GM19099 (cell line): Measurements from ENCODE around the gene PARD6B.

Experiments
- POLR2A ChIP-seq: IDR thresholded peaks from 3 replicates; pipeline ENCODE4 v1.6.1; 2011; ENCODE audit warnings: low read depth; ENCODE audit not compliant: insufficient read length; ENCODE audit errors: extremely low read depth

Gene PARD6B

DNA sequence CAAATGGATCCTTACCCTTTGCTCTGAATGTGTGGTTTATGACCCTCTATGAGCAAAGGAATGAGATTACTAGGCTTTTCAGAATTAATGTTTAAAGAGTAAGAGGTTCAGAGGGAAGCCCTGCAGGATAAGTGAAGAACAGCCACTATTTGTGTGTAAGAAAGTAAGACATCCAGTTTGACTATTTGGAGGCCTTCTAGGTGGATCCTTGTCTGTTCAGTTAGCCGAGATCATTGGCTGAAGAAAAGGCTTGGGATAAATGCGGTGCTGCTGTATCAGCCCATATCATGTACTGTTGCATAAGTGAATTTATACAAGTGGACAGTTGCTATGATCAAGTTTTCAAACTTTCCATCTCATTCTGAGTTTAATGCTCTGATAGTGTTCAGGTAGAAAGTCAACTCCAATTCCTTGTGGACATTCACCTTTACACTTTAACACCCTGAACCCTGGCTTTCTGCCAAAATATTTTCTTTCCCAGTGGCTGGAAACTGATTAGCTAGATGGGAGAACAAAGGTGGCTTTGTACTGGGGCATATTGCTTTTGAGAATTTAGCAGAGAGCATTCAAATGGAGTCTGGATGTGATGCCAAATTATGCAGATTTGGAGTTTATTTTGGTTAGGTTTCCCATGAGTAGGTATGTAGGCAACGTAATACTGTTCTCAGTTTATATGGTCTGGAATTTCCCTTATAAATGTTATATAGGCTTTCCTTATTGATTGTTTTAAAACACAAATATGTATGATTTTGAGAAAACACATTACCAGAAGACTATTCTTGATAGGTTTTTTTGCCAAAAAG lies 15.0 kb downstream of the PARD6B start:
- TF ChIP-seq POLR2A = no peak

DNA sequence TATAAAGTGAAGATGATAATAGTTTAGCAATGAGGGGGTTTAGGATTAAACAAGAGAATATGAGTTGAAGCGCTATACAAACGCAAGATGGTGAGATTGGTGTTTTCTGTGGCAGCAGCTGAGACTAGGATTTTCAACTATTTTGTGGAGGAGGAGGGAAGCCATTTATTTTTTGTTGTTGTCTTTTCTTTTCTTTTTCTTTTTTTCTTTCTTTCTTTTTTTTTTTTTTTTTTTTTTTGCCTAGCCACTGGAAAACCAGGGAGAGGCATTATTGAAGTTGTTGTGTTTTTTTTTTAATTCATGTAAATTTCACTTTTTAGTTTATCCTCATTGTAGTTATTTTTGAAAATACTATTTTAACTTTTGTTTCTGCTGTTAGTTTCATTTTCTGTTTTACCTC lies 15.9 kb downstream of the PARD6B start:
- no peak for TF ChIP-seq POLR2A

DNA sequence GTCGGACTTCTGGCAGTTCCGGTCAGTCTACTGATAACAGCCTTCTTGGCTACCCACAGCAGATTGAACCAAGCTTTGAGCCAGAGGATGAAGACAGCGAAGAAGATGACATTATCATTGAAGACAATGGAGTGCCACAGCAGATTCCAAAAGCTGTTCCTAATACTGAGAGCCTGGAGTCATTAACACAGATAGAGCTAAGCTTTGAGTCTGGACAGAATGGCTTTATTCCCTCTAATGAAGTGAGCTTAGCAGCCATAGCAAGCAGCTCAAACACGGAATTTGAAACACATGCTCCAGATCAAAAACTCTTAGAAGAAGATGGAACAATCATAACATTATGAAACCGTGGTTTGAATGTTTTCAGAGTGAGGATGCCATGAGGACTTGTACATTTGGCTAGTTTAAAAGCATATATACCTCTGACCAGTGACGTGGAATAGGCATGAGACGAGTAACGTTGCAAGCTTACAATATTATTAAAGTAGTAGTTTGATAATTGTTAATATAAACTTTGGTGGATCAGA lies 18.8 kb downstream of the PARD6B start:
- no peak for TF ChIP-seq POLR2A

DNA sequence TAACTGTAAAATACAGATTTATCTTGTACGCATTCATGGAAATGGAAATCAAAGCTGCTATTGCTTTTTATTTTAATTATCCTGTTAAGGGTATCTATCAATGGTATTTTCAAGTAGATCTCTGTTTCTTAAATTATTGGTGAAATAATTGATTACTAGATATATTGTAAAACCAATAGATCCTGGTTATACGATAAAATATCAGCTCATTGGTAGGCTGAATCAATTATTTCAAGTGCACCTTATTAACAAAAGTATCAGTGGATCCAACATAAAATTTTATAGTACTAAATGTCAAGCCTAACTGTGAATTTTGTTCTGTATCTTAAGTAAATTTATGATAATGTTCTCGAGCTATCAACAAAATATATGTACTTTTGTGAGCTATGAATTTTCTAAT lies 21.8 kb downstream of the PARD6B start:
- no peak for TF ChIP-seq POLR2A

DNA sequence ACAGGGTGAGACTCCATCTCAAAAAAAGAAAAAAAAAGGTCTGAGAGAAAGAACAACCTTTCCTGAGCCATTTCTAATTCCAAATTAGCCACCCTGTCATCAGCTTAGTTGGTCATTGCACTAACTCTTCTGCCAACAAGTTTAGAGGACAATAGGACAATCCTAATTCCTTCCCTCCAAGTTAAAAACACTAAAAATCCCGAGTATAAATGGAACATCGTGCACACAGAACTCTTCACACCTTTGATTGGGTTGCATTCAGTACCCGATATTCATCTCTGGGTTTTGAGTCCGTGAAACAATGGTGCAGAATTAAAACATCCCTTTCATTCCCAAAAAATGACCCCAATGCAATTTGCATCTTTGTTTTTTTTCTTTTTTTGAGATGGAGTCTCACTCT lies 23.0 kb downstream of the PARD6B start:
- TF ChIP-seq POLR2A = no peak

DNA sequence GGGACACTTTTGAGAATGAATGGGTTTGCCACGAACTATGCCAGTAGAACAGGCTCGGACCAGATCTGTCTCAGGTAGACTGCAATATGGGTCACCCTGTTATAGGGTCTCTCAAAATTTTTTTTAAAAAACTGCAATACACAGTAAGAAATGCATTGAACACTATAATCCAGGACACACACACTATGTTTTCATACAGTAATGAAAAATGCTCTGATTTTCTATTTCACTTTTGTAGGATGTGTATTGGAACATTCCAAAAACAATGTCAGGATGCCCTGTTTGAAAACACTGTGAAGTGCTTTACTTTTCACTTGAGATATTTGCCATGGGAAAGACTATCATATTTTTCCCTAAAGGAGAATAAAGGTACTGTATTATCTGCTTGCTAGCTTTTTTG lies 25.1 kb downstream of the PARD6B start:
- TF ChIP-seq POLR2A = no peak

DNA sequence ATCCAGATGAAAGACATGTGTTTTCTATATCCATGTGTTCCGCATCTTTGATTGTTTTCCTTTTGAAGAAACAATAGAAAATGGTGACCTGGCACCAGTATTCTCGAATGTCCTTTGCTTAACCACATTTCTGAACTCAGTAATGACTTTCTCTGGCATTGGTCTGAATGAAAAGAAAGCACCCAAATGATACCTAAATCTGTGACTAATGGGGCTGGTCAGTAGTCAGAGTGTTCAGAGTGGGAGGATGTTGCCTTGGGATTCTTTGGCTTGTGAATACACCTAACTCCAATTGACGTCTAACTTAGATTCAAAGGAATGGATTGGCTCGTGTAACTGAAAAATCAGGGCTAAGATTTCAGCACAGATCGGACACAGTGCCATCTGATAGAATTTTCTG lies 27.1 kb downstream of the PARD6B start:
- TF ChIP-seq POLR2A = no peak

DNA sequence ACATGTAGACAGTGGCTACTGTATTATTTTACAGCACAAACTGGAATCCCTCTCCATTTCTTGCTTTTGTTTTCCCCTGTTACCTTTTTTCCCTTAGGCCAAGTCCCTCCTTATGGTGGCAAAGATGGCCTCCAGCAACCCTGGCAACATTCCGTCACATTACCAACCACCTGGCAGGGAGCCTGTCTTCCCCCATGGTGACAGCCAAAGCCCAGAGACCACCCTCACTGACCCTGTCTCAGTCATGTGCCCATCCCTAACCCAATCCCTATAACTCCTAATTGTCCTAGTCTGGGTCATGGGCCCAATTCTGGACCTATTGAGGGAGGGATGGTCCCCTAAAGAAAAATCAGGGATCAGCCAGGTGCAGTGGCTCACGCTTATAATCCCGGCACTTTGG lies 27.6 kb downstream of the PARD6B start:
- no peak for TF ChIP-seq POLR2A

DNA sequence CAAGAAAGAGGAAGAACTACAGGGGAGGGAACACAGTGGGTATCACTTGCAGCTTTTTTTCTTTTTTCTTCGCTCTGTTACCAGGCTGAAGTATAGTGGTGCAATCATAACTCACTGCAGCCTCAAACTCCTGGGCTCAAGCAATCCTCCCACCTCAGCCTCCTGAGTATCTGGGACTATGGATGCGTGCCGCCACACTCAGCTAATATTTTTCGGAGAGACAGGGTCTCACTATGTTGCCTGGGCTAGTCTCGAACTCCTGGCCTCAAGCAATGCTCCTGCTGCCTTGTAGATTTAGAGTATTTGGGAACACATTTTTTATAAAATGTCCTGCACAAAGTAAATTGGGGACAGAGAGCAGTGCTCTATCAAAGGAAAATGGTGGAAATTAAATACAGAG lies 28.3 kb downstream of the PARD6B start:
- TF ChIP-seq POLR2A = no peak

DNA sequence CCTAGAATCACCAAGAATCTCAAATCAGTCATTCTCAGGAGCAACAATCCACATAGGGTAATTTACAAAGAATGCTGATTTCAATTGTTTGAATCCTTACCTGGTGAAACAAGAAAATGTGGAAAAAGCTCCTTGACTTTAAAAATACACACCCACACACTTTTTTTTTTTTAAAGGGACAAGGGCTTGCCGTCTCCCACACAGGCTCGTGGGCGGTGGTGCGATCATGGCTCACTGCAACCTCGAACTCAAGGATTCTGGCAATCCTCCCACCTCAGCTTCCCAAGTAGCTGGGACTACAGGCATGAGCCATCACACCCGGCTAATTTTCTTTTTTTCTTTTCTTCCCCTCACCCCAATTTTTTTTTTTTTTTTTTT lies 30.7 kb downstream of the PARD6B start:
- TF ChIP-seq POLR2A = no peak

DNA sequence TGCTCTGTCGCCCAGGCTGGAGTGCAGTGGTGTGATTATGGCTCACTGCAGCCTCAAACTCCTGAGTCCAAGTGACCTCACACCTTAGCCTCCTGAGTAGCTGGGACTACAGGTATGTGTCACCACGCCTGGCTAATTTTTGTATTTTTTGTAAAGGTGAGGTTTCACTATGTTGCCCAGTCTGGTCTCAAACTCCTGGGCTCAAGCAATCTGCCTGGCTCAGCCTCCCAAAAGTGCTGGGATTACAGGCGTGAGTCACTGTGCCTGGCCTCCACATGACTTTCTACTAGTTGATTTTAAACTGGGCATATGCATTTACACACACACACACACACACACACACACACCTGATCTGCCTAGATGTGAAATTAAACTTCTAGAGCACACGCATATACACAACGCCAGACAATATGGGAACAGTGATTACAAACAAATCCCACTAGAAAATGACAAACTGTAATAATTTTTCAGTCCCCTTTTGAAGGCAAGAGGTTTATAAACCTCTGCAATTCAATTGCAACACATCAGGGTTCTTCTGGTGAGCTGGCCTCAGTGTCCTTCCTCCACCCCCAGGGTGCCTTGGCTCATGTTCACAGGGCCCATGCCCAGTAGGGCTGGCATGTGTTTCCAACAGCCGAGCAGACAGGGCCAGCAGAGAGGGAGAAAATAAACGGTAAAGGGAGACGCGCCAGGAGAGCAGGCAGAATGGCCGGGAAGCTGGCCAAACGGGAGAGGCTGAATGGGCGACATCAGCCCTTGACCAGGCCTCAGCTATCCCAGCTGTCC lies 31.2 kb downstream of the PARD6B start:
- no peak for TF ChIP-seq POLR2A

DNA sequence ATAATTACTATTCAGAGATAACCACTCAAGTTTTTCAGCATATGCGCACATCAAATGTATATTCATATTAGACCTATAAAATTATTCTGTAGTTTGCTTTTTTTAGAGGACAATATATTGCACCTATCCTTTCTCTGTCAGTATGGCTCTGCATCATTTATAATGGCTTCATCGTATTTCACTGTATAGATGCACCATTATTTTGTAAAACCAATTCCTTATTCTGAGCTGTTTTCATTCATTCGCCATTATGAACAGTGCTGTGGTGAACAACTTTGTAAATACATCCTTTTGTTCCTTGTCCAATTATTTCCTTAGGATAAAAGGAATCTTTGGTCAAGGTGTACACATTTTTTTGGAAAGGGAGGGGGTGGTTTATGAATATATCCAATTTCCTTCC lies 34.3 kb downstream of the PARD6B start:
- no peak for TF ChIP-seq POLR2A

DNA sequence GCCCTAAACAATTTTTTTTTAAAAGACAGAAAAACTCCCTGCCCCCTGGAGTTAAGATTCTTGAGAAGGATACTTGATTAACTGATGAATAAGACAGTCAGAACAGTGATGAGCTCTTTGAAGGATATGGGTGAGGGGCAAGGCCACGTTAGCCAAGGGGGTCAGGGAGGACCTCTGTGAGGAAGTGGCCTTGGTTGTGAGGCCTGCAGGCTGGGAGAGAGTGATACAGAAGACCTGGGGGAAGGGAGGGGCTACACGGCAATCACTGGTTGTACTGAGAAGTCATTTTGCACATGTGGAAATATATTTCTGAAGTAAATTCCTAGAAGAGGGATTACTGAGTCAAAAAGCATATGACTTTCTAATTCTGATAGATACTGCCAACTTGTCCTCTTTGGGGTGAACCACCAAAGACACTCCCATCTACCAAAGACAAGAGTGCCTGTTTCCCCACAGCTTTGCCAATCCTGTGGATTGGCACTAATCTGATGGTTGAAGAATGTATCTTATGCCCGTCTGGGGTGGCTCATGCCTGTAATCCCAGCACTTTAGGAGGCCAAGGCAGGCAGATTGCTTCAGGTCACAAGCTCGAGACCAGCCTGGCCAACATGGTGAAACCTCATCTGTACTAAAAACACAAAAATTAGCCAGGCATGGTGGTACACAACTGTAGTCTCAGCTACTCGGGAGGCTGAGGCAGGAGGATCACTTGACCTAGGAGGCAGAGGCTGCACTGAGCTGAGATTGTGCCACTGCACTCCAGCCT lies 41.2 kb downstream of the PARD6B start:
- TF ChIP-seq POLR2A = no peak

DNA sequence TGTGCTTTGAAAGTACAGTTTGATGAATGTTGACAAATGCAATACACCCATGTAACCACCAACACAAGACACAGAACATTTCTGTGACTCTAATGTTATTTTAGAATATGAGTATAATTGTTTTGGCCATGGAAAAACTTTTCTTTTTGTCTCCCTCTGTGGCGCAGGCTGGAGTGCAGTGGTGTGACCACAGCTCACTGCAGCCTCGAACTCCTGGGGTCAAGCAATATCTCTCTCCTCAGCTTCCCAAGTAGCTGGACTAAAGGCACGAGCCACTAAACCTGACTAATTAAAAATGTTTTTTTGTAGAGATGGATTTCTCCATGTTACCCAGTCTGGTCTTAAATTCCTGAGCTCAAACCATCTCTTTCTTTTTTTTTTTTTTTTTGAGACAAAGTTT lies 43.1 kb downstream of the PARD6B start:
- no peak for TF ChIP-seq POLR2A

DNA sequence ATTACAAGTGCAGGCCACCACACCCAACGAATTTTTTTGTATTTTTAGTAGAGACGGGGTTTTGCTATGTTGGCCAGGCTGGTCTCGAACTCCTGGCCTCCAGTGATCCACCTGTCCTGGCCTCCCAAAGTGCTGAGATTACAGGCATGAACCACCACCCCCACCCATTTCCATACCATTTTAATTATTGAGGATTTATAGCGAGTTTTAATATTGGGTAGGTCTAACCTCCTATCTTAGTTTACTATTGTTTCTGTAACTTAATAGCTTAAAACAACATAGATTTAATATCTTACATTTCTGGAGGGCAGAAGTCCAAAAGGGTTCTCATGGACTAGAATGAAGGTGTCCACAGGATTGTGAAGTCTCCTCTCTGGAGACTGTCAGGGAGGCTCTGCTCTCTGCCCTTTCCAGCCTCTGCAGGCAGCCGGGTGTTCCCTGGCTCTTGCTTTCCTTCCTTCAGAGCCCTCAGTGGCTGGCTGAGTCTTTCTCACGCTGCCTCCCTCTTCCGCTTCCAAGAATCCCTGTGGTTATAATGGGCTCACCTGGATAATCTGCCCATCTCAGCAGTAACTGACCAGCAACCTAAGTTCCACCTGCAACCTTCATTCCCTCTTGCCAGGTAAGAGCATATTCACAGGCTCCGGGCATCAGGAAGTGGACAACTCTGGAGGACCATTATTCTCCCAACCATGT lies 44.9 kb downstream of the PARD6B start:
- no peak for TF ChIP-seq POLR2A
